A549 (cell line): ENCODE data around the gene DNMT3B. TPM values are rescaled to one million over a fixed set of nuclear protein-coding genes. Genes with fewer than 3 reads are reported as not detected.

Experiments
- ATAC-seq, 2 experiments: fragments of 200-7000 bp in 1 of 2; fragments of >200 bp in 1 of 2; cut with Nextera tagmentation in 1 of 2; cut with Tn5 transposase in 1 of 2; 3 replicates each; pipeline versions ENCODE4 v1.8.0 to v1.9.1; 2018 to 2020; ENCODE audit warnings: mild to moderate bottlenecking in 1 of 2, moderate library complexity in 1 of 2
- CTCF ChIA-PET: fragments of 300-600 bp; sonication (Branson Sonifier 250); formaldehyde crosslinking; extraction: SDS; loops from one replicate; lab custom pipeline; 2021; ENCODE audit warnings: antibody characterized with exemption, inconsistent platforms; lab: Yijun Ruan, JAX
- POLR2A ChIA-PET: fragments of 350-600 bp; formaldehyde crosslinking; extraction: SDS; loops from one replicate; lab custom pipeline; 2021; ENCODE audit warnings: antibody characterized with exemption, inconsistent platforms; lab: Yijun Ruan, JAX
- DNase-seq, 2 experiments: peaks; one replicate each; pipeline versions ENCODE4 v3.0.0 to v3.0.0-alpha.2; 2011 to 2016; ENCODE audit warnings: low read depth in 1 of 2, low spot score in 1 of 2
- FAIRE-seq: peaks from 2 replicates; lab custom pipeline; 2011; peaks lifted over from hg19 to GRCh38; lab: Jason Lieb, UNC
- H3K27ac ChIP-seq, 2 experiments: fragments of >200 bp; sonication (Bioruptor Twin); formaldehyde crosslinking; 3 replicates each; pipeline ENCODE4 v1.5.1; 2016 to 2017
- H3K4me1 ChIP-seq: fragments of >200 bp; sonication (Bioruptor Twin); formaldehyde crosslinking; 3 replicates; pipeline ENCODE4 v1.6.1; 2016
- H3K4me2 ChIP-seq: fragments of >200 bp; sonication (Bioruptor Twin); formaldehyde crosslinking; 3 replicates; pipeline ENCODE4 v1.6.1; 2016
- H3K4me3 ChIP-seq: fragments of >200 bp; sonication (Bioruptor Twin); formaldehyde crosslinking; 3 replicates; pipeline ENCODE4 v1.5.1; 2016
- H3K9me3 ChIP-seq: fragments of >200 bp; sonication (Bioruptor Twin); formaldehyde crosslinking; 3 replicates; pipeline ENCODE4 v1.6.1; 2016
- ATOH8 ChIP-seq: fragments of 250-450 bp; sonication (Bioruptor Pico); IDR thresholded peaks from 2 replicates; pipeline ENCODE4 v1.5.0; 2020; ENCODE audit warnings: low read depth, mild to moderate bottlenecking, moderate library complexity
- CBX2 ChIP-seq: fragments of 200-600 bp; sonication (generic); IDR thresholded peaks from 2 replicates; pipeline ENCODE4 v1.6.1; 2016; ENCODE audit warnings: low read depth, mild to moderate bottlenecking, borderline replicate concordance
- CBX8 ChIP-seq: fragments of 200-600 bp; sonication (generic); IDR thresholded peaks from 2 replicates; pipeline ENCODE4 v1.6.1; 2016
- CHD2 ChIP-seq: fragments of 150-350 bp; IDR thresholded peaks from 2 replicates; pipeline ENCODE4 v1.6.1; 2014; ENCODE audit warnings: low read length; ENCODE audit not compliant: partially characterized antibody
- CHD4 ChIP-seq: fragments of 200-600 bp; sonication (generic); IDR thresholded peaks from 2 replicates; pipeline ENCODE4 v1.6.1; 2016; ENCODE audit warnings: antibody characterized with exemption, mild to moderate bottlenecking, borderline replicate concordance
- E2F6 ChIP-seq: IDR thresholded peaks from 2 replicates; pipeline ENCODE4 v1.6.1; 2012; ENCODE audit warnings: low read depth, borderline replicate concordance
- EP300 ChIP-seq, 2 experiments: fragments of >200 bp; sonication (Bioruptor Twin); formaldehyde crosslinking; IDR thresholded peaks; 2 replicates in 1 of 2; 3 replicates in 1 of 2; pipeline ENCODE4 v1.6.1; 2016 to 2017
- FOSB ChIP-seq: fragments of 250-450 bp; sonication (Bioruptor Pico); IDR thresholded peaks from 2 replicates; pipeline ENCODE4 v1.5.0; 2020; ENCODE audit warnings: mild to moderate bottlenecking, moderate library complexity
- FOXS1 ChIP-seq: fragments of 250-450 bp; sonication (Bioruptor Pico); IDR thresholded peaks from 2 replicates; pipeline ENCODE4 v1.5.0; 2020; ENCODE audit warnings: mild to moderate bottlenecking, moderate library complexity
- GATA3 ChIP-seq: IDR thresholded peaks from 2 replicates; pipeline ENCODE4 v1.6.1; 2012; ENCODE audit warnings: borderline replicate concordance
- HEYL ChIP-seq: fragments of 250-450 bp; sonication (Bioruptor Pico); IDR thresholded peaks from 2 replicates; pipeline ENCODE4 v1.8.0; 2021; ENCODE audit warnings: mild to moderate bottlenecking, moderate library complexity
- HOXA7 ChIP-seq: fragments of 250-450 bp; sonication (Bioruptor Pico); IDR thresholded peaks from 2 replicates; pipeline ENCODE4 v1.5.0; 2020; ENCODE audit warnings: mild to moderate bottlenecking, moderate library complexity
- HOXB5 ChIP-seq: fragments of 250-450 bp; sonication (Bioruptor Pico); IDR thresholded peaks from 2 replicates; pipeline ENCODE4 v1.5.0; 2020; ENCODE audit warnings: mild to moderate bottlenecking, moderate library complexity
- JUNB ChIP-seq: fragments of >200 bp; sonication (Bioruptor Twin); formaldehyde crosslinking; IDR thresholded peaks from 2 replicates; pipeline ENCODE4 v1.6.1; 2016
- KDM1A ChIP-seq: fragments of 200-600 bp; sonication (generic); IDR thresholded peaks from 2 replicates; pipeline ENCODE4 v1.6.1; 2016; ENCODE audit warnings: low read depth, mild to moderate bottlenecking
- KDM5A ChIP-seq: fragments of 200-600 bp; sonication (generic); IDR thresholded peaks from 2 replicates; pipeline ENCODE4 v1.6.1; 2016; ENCODE audit warnings: antibody characterized with exemption, mild to moderate bottlenecking
- MAFK ChIP-seq: fragments of 450-650 bp; IDR thresholded peaks from 2 replicates; pipeline ENCODE4 v1.6.1; 2014; ENCODE audit not compliant: partially characterized antibody
- MAZ ChIP-seq: fragments of 150-350 bp; IDR thresholded peaks from 2 replicates; pipeline ENCODE4 v1.6.1; 2014; ENCODE audit warnings: antibody characterized with exemption, low read depth, low read length, borderline replicate concordance
- MYC ChIP-seq: IDR thresholded peaks from 2 replicates; pipeline ENCODE4 v1.6.1; 2012; ENCODE audit warnings: mild to moderate bottlenecking, inconsistent platforms, low read length, improper control_type of control experiment, borderline replicate concordance
- NPAS2 ChIP-seq: fragments of 250-450 bp; sonication (Bioruptor Pico); IDR thresholded peaks from 2 replicates; pipeline ENCODE4 v1.8.0; 2022; ENCODE audit warnings: mild to moderate bottlenecking, moderate library complexity, borderline replicate concordance
- NR3C1 ChIP-seq: fragments of >200 bp; sonication (Bioruptor Twin); formaldehyde crosslinking; IDR thresholded peaks from 3 replicates; pipeline ENCODE4 v1.6.1; 2017
- RCOR1 ChIP-seq: fragments of 150-350 bp; IDR thresholded peaks from 2 replicates; pipeline ENCODE4 v1.6.1; 2014; ENCODE audit warnings: antibody characterized with exemption, low read length, low read depth
- RFX5 ChIP-seq: fragments of 450-650 bp; IDR thresholded peaks from 2 replicates; pipeline ENCODE4 v1.7.1; 2014; ENCODE audit warnings: antibody characterized with exemption, mild to moderate bottlenecking, moderate library complexity
- SMC3 ChIP-seq: fragments of >200 bp; sonication (Bioruptor Twin); formaldehyde crosslinking; IDR thresholded peaks from 3 replicates; pipeline ENCODE4 v1.6.1; 2018; ENCODE audit warnings: inconsistent platforms
- SREBF2 ChIP-seq: fragments of 450-650 bp; IDR thresholded peaks from 2 replicates; pipeline ENCODE4 v1.6.1; 2014; ENCODE audit warnings: mild to moderate bottlenecking, moderate library complexity
- TFCP2L1 ChIP-seq: fragments of 250-450 bp; sonication (Bioruptor Pico); IDR thresholded peaks from 2 replicates; pipeline ENCODE4 v1.5.0; 2021; ENCODE audit warnings: mild to moderate bottlenecking
- ZNF302 ChIP-seq: fragments of 250-450 bp; sonication (Bioruptor Pico); IDR thresholded peaks from 2 replicates; pipeline ENCODE4 v1.9.0; 2021; ENCODE audit warnings: inconsistent platforms, mild to moderate bottlenecking, moderate library complexity
- ZSCAN20 ChIP-seq: fragments of 250-450 bp; sonication (Bioruptor Pico); IDR thresholded peaks from 2 replicates; pipeline ENCODE4 v1.8.0; 2022; ENCODE audit warnings: mild to moderate bottlenecking, moderate library complexity
- WGBS: methylation state at CpG from one replicate; pipeline ENCODE4 v1.1.6; 2017; ENCODE audit errors: missing lambda C conversion rate; 5-methylcytosine and 5-hydroxymethylcytosine counted together
- polyA plus RNA-seq, 4 experiments: library from polyadenylated mRNA; depleted of rRNA in 3 of 4; stranded (reverse); fragments of >200 nt; fragmentation: RNase III in 1 of 4; extraction: RNeasy Plus Mini Kit Qiagen cat#74134 plus additional on column Dnase treatment in 1 of 4; gene quantifications; 2 replicates in 3 of 4; 3 replicates in 1 of 4; pipeline ENCODE4 v1.2.3, GENCODE V29; 2011 to 2017
- TF ChIP-seq, protein P1 (sequence below): fragments of >200 bp; sonication (Bioruptor Twin); formaldehyde crosslinking; IDR thresholded peaks from 2 replicates; pipeline ENCODE4 v1.6.1; 2016
- TF ChIP-seq, protein P2 (sequence below): IDR thresholded peaks from 2 replicates; pipeline ENCODE4 v1.6.1; 2012

The DNMT3B gene
- polyA plus RNA-seq, 2 of the 4 experiments (the other 2 are of a cell fraction), result 5.2 to 11.3 TPM

DNA sequence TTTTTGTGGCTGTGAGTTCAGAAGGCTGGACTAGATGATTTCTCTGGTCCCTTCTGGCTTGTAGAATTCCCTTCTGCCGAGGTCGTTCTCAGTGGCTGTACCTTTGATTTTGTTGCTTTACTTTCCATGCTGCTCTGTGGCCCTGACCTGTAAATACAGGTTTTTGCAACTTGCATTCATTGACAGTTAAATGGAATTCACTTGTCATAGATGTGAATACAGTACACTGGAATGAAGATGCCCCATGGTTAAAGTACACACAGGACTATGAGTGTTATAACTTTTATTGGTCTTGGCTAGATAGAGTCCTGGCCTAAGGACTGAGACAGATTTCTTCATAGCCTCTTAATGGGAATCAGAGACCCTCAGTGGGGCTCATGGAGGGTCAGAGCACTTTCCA is 83.6 kb downstream of the DNMT3B start:
- H3K4me2 ChIP-seq, result no peak overlapping the region
- no peaks in the 10 kb centered on the region for H3K4me1 ChIP-seq
- WGBS, result 92% methylated on average over 2 of the region's 2 CpGs
- DNase-seq (no peak), ATAC-seq (no peak)
- CTCF ChIA-PET, result interaction anchor here (1.3 kb wide), 1 partner anchor 10 kb away, joined by 5 read pairs; no protein-coding TSS in a partner anchor
- H3K4me3 ChIP-seq, result no peak overlapping the region
- POLR2A ChIA-PET, result no interaction called here
- TF ChIP-seq NR3C1 (no peak), GATA3 (no peak), MAFK (no peak), HEYL (no peak), RCOR1 (no peak)
- TF ChIP-seq, all 56 proteins: peak for 0
- FAIRE-seq, result no peak
- Histone ChIP-seq H3K27ac (no peak overlapping the region), H3K9me3 (no peaks in the 10 kb centered on the region)

- DNase-seq, result no peak
- WGBS, result 91% methylated on average over 5 of the region's 5 CpGs
These were observed 84.7 kb downstream of the DNMT3B start for GRCh38 chr20:32846852-32847251.

GRCh38 chr20:32847964-32848363 is 85.8 kb downstream of the DNMT3B start:
- H3K27ac ChIP-seq, result no peak overlapping the region
- ATAC-seq, result no peak
- ChIA-PET POLR2A (no interaction called here), CTCF (interaction anchor here (0.6 kb wide), 1 partner anchor 456 kb away, joined by 3 read pairs; no protein-coding TSS in a partner anchor)
- 94% methylated on average over 5 of the region's 5 CpGs for WGBS
- H3K4me3 ChIP-seq, result no peak overlapping the region
- TF ChIP-seq CHD4 (no peak), JUNB (no peak), MAFK (no peak), KDM5A (no peak), HOXA7 (CRISPR knock-in tag) (no peak), CBX2 (no peak), HOXB5 (CRISPR knock-in tag) (no peak), SREBF2 (no peak), CBX8 (no peak)
- H3K4me1 ChIP-seq, result no peaks in the 10 kb centered on the region
- no peak for DNase-seq
- no peak for FAIRE-seq
- H3K9me3 ChIP-seq, result no peaks in the 10 kb centered on the region
- no peak overlapping the region for H3K4me2 ChIP-seq

More at GRCh38 chr20:32846852-32847251, 84.7 kb downstream of the DNMT3B start:
- ATAC-seq (no peak; a peak in 1 of 6 replicates), FAIRE-seq (no peak)
- Histone ChIP-seq H3K27ac (no peak overlapping the region), H3K4me2 (no peak overlapping the region), H3K9me3 (no peaks in the 10 kb centered on the region), H3K4me3 (no peak overlapping the region), H3K4me1 (no peaks in the 10 kb centered on the region)
- CTCF ChIA-PET, result no interaction called here
- POLR2A ChIA-PET, result no interaction called here
- no peak for TF ChIP-seq ZNF302 (CRISPR knock-in tag)
- TF ChIP-seq TFCP2L1 (CRISPR knock-in tag), result no peak
- no peak for TF ChIP-seq NR3C1
- TF ChIP-seq, protein P1, sequence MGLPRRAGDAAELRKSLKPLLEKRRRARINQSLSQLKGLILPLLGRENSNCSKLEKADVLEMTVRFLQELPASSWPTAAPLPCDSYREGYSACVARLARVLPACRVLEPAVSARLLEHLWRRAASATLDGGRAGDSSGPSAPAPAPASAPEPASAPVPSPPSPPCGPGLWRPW, result no peak
- TF ChIP-seq MYC, result no peak
- no peak for TF ChIP-seq KDM1A
- TF ChIP-seq SMC3, result no peak
- TF ChIP-seq CBX8, result no peak
- no peak for TF ChIP-seq JUNB
- TF ChIP-seq SREBF2, result no peak
- TF ChIP-seq NPAS2, result no peak
- TF ChIP-seq, protein P2, sequence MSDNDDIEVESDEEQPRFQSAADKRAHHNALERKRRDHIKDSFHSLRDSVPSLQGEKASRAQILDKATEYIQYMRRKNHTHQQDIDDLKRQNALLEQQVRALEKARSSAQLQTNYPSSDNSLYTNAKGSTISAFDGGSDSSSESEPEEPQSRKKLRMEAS, result no peak

GRCh38 chr20:32848846-32849245 is 86.7 kb downstream of the DNMT3B start:
- Histone ChIP-seq H3K9me3 (no peaks in the 10 kb centered on the region), H3K4me2 (no peak overlapping the region), H3K4me1 (no peaks in the 10 kb centered on the region), H3K27ac (no peak overlapping the region), H3K4me3 (no peak overlapping the region)
- ChIA-PET POLR2A (no interaction called here), CTCF (interaction anchor here (1.0 kb wide), 1 partner anchor 16 kb away, joined by 5 read pairs; no protein-coding TSS in a partner anchor)
- DNase-seq, result no peak
- WGBS, result 86% methylated on average over 6 of the region's 6 CpGs
- ATAC-seq, result no peak
- FAIRE-seq, result no peak
- TF ChIP-seq KDM5A (no peak), ZSCAN20 (no peak), FOSB (CRISPR knock-in tag) (no peak), MAZ (no peak), ATOH8 (CRISPR knock-in tag) (no peak), EP300 (IDR thresholded peaks at IDR 0.05) (no peak), KDM1A (no peak), E2F6 (no peak), CHD2 (no peak), HOXA7 (CRISPR knock-in tag) (no peak), FOXS1 (CRISPR knock-in tag) (no peak), RFX5 (no peak), MAFK (no peak), MYC (no peak)
